HG03342 (cell line): Measurements from ENCODE around the gene PLCXD1.
A peak's percentile ranks its signal among the peaks of the same experiment; 100 is the strongest.
"Not testable (repeated sequence)": the region's sequence is repeated elsewhere in the genome, so short reads cannot be mapped to it uniquely, and the experiment has no call there.

ENCODE experiments used
- ATAC-seq: cut with Tn5 transposase; IDR thresholded peaks from one replicate; pipeline ENCODE4 v1.9.1; 2021; ENCODE audit warnings: mild to moderate bottlenecking, moderate library complexity; ENCODE audit not compliant: unreplicated experiment

PLCXD1 gene

GRCh38 chrX:262381-262909 is 18.7 kb upstream of the PLCXD1 start:
- peak; percentile 68 for ATAC-seq

GRCh38 chrX:264006-264405 is 17.2 kb upstream of the PLCXD1 start:
- not testable (repeated sequence) for ATAC-seq

GRCh38 chrX:264634-265455 is 16.3 kb upstream of the PLCXD1 start:
- no peak for ATAC-seq

- no peak for ATAC-seq
These were observed 15.7 kb upstream of the PLCXD1 start for GRCh38 chrX:265502-265901.

- ATAC-seq = no peak
These were observed 13.4 kb upstream of the PLCXD1 start for GRCh38 chrX:267771-268261.

- ATAC-seq = no peak
These were observed 10.3 kb upstream of the PLCXD1 start for GRCh38 chrX:270848-271367.

- ATAC-seq = no peak
These were observed 6.2 kb upstream of the PLCXD1 start for GRCh38 chrX:274904-275475.

- ATAC-seq = peak; percentile 11
These were observed 5.7 kb upstream of the PLCXD1 start for GRCh38 chrX:275476-275966.

GRCh38 chrX:275967-276580 is 5.1 kb upstream of the PLCXD1 start:
- peak; percentile 53 for ATAC-seq

GRCh38 chrX:276581-277201 is 4.5 kb upstream of the PLCXD1 start:
- peak; percentile 16 for ATAC-seq

- not testable (repeated sequence) for ATAC-seq
These were observed 1.2 kb upstream of the PLCXD1 start for GRCh38 chrX:279757-280604.

GRCh38 chrX:280722-281121 is 459 bp upstream of the PLCXD1 start:
- ATAC-seq = not testable (repeated sequence)

GRCh38 chrX:282000-282681 is 960 bp downstream of the PLCXD1 start:
- not testable (repeated sequence) for ATAC-seq

- peak; percentile 100 for ATAC-seq
These were observed 2.1 kb downstream of the PLCXD1 start for GRCh38 chrX:283115-283845.

- ATAC-seq = no peak
These were observed 4.0 kb downstream of the PLCXD1 start for GRCh38 chrX:285076-285677.

GRCh38 chrX:287670-288069 is 6.5 kb downstream of the PLCXD1 start:
- no peak for ATAC-seq

GRCh38 chrX:288561-288991 is 7.4 kb downstream of the PLCXD1 start:
- ATAC-seq = no peak
